HEK293T (cell line): ENCODE measurements around the gene ZNF549.

Experiments used
- CTCF ChIA-PET: fragments of 350-600 bp; formaldehyde crosslinking; extraction: SDS; loops from one replicate; lab custom pipeline; 2021; ENCODE audit warnings: antibody characterized with exemption, inconsistent platforms; lab: Yijun Ruan, JAX
- POLR2A ChIA-PET: fragments of 350-600 bp; formaldehyde crosslinking; extraction: SDS; loops from one replicate; lab custom pipeline; 2020; ENCODE audit warnings: antibody characterized with exemption, inconsistent platforms; lab: Yijun Ruan, JAX
- DNase-seq: peaks from one replicate; pipeline ENCODE4 v3.0.0; 2012; ENCODE audit warnings: mixed read lengths; ENCODE audit errors: extremely low spot score
- ARNT ChIP-seq: fragments of 450-650 bp; IDR thresholded peaks from 2 replicates; pipeline ENCODE4 v1.6.1; 2017; ENCODE audit warnings: mild to moderate bottlenecking
- BHLHE40 ChIP-seq: fragments of 450-650 bp; IDR thresholded peaks from 2 replicates; pipeline ENCODE4 v1.6.1; 2016; ENCODE audit warnings: mild to moderate bottlenecking, moderate library complexity, borderline replicate concordance
- CTBP1 ChIP-seq: fragments of 450-650 bp; IDR thresholded peaks from 2 replicates; pipeline ENCODE4 v1.6.1; 2016; ENCODE audit warnings: borderline replicate concordance
- ELF4 ChIP-seq: fragments of 450-650 bp; IDR thresholded peaks from 2 replicates; pipeline ENCODE4 v1.6.1; 2017; ENCODE audit warnings: antibody characterized with exemption
- FOXA1 ChIP-seq: fragments of 450-650 bp; IDR thresholded peaks from 2 replicates; pipeline ENCODE4 v1.6.1; 2016; ENCODE audit warnings: mild to moderate bottlenecking
- FOXK2 ChIP-seq: fragments of 450-650 bp; IDR thresholded peaks from 2 replicates; pipeline ENCODE4 v1.6.1; 2016; ENCODE audit warnings: mild to moderate bottlenecking
- FOXM1 ChIP-seq: fragments of 450-650 bp; IDR thresholded peaks from 2 replicates; pipeline ENCODE4 v1.6.1; 2017; ENCODE audit warnings: mild to moderate bottlenecking, borderline replicate concordance
- HDGF ChIP-seq: fragments of 450-650 bp; IDR thresholded peaks from 2 replicates; pipeline ENCODE4 v1.6.1; 2017; ENCODE audit warnings: antibody characterized with exemption, borderline replicate concordance
- L3MBTL2 ChIP-seq: fragments of 450-650 bp; conservative IDR thresholded peaks from 2 replicates; pipeline ENCODE4 v1.6.1; 2016; ENCODE audit warnings: mild to moderate bottlenecking
- LEF1 ChIP-seq: fragments of 450-650 bp; IDR thresholded peaks from 2 replicates; pipeline ENCODE4 v1.6.1; 2017; ENCODE audit warnings: mild to moderate bottlenecking, borderline replicate concordance
- NFRKB ChIP-seq: fragments of 450-650 bp; IDR thresholded peaks from 2 replicates; pipeline ENCODE4 v1.6.1; 2016; ENCODE audit warnings: mild to moderate bottlenecking, moderate library complexity
- PKNOX1 ChIP-seq: fragments of 450-650 bp; IDR thresholded peaks from 2 replicates; pipeline ENCODE4 v1.6.1; 2016
- SP1 ChIP-seq: fragments of 450-650 bp; IDR thresholded peaks from 2 replicates; pipeline ENCODE4 v1.6.1; 2017
- SUZ12 ChIP-seq: fragments of 450-650 bp; IDR thresholded peaks from 2 replicates; pipeline ENCODE4 v1.6.1; 2016; ENCODE audit warnings: mild to moderate bottlenecking
- TARDBP ChIP-seq: fragments of 450-650 bp; IDR thresholded peaks from 2 replicates; pipeline ENCODE4 v1.6.1; 2016
- ZNF384 ChIP-seq: fragments of 450-650 bp; IDR thresholded peaks from 2 replicates; pipeline ENCODE4 v1.6.1; 2016

The ZNF549 gene

GRCh38 chr19:57583521-57584416 is 56.6 kb downstream of the ZNF549 start, which contains the start of gene ZIK1:
Gene ZIK1 (plus strand): TSS chr19:57584145. CDS start chr19:57584357, 212 bp downstream.
- ChIA-PET POLR2A (no interaction called here), CTCF (no interaction called here)
- no peak for TF ChIP-seq ELF4
- no peak for TF ChIP-seq BHLHE40
- no peak for TF ChIP-seq TARDBP
- no peak for TF ChIP-seq LEF1
- no peak for TF ChIP-seq SUZ12
- no peak for DNase-seq

- POLR2A ChIA-PET, result no interaction called here
- DNase-seq, result no peak
- TF ChIP-seq CTBP1, result no peak
- no peak for TF ChIP-seq ZNF384
- TF ChIP-seq TARDBP, result no peak
- TF ChIP-seq PKNOX1, result no peak
- no peak for TF ChIP-seq FOXM1
- TF ChIP-seq BHLHE40, result no peak
- no peak for TF ChIP-seq NFRKB
- TF ChIP-seq L3MBTL2, result no peak
- no peak for TF ChIP-seq FOXK2
- TF ChIP-seq FOXA1, result no peak
- TF ChIP-seq HDGF, result no peak
- TF ChIP-seq ELF4, result no peak
- CTCF ChIA-PET, result no interaction called here
Observed at GRCh38 chr19:57587529-57587928, 60.4 kb downstream of the ZNF549 start.

- POLR2A ChIA-PET, result no interaction called here
- TF ChIP-seq ARNT, result no peak
- no peak for TF ChIP-seq BHLHE40
- no peak for TF ChIP-seq PKNOX1
- no peak for TF ChIP-seq L3MBTL2
- TF ChIP-seq FOXA1, result no peak
- TF ChIP-seq NFRKB, result no peak
- no peak for TF ChIP-seq HDGF
- TF ChIP-seq SUZ12, result no peak
- TF ChIP-seq FOXM1, result no peak
- TF ChIP-seq SP1, result no peak
- TF ChIP-seq ELF4, result no peak
- no peak for TF ChIP-seq FOXK2
- no peak for TF ChIP-seq CTBP1
- TF ChIP-seq TARDBP, result no peak
- no peak for TF ChIP-seq LEF1
- TF ChIP-seq ZNF384, result no peak
- CTCF ChIA-PET, result no interaction called here
- no peak for DNase-seq
Observed at GRCh38 chr19:57599377-57599760, 72.2 kb downstream of the ZNF549 start.

- ChIA-PET POLR2A (no interaction called here), CTCF (no interaction called here)
- TF ChIP-seq L3MBTL2, result peak; percentile 48; the same call in 1 of the 2 replicates
- no peak for TF ChIP-seq ARNT
- no peak for TF ChIP-seq SUZ12
Observed at GRCh38 chr19:57599761-57600383, 72.7 kb downstream of the ZNF549 start, which contains the start of gene ZNF530. Gene ZNF530 (plus strand): TSS chr19:57599885. CDS start chr19:57604346, 4,461 bp downstream.

GRCh38 chr19:57606931-57607330 is 79.8 kb downstream of the ZNF549 start:
- DNase-seq, result no peak
- POLR2A ChIA-PET, result no interaction called here
- TF ChIP-seq FOXK2, result no peak
- no peak for TF ChIP-seq PKNOX1
- TF ChIP-seq HDGF, result no peak
- no peak for TF ChIP-seq ZNF384
- TF ChIP-seq L3MBTL2, result no peak
- no peak for TF ChIP-seq NFRKB
- no peak for TF ChIP-seq ELF4
- TF ChIP-seq FOXA1, result no peak
- CTCF ChIA-PET, result no interaction called here

More at GRCh38 chr19:57599761-57600383, 72.7 kb downstream of the ZNF549 start, which contains the start of gene ZNF530:
- peak; percentile 89 for DNase-seq
